ENCODE measurements around the gene IQCM.
"Not testable (repeated sequence)": the region's sequence is repeated elsewhere in the genome, so short reads cannot be mapped to it uniquely, and the experiment has no call there.

The IQCM gene

DNA sequence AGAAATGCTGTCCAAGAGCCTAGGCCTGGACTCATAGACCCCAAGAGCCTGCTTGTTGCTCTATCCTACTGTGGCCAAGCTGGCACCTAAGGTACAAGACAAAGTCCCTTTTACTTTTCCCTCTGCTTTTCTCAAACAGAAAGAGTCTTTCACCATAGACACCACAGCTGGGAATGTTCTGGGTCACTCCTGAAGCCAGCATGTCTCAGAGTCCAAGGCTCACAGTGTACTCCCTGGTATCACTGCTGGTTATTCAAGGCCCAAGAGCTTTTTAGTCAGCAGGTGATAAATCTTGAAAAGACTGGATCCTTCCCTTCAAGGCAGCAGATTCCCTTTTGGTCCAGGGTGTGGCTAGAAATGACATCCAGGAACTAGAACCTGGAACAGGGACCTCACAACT is 328.8 kb downstream of the IQCM start:
- no peak for DNase-seq

- DNase-seq: not testable (repeated sequence)
These were observed 347.0 kb downstream of the IQCM start for GRCh38 chr4:149468669-149469068.

- no peak for DNase-seq
These were observed 349.2 kb downstream of the IQCM start for GRCh38 chr4:149466446-149466845.

- no peak for DNase-seq
These were observed 349.7 kb downstream of the IQCM start for GRCh38 chr4:149465955-149466354.

- no peak for DNase-seq
These were observed 372.1 kb downstream of the IQCM start for GRCh38 chr4:149443537-149443936.

DNA sequence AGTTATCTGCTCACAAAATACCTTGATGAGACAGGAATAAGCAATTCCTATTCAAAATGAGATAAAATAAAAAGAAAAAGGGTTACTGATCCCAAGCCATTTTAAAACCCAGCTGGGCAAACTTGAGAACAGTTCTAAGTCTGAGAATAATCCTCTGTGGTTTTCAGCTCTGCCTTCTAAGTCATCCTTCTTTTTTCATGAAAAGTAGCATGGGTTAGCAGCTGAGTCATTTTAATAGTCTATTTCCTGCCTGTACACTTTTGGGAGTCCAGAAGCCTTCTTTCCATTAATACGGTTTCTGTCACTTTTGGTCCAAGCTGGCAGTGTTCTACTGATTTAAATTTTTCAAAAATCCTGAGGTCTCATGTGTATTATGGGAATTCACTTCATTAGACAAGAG is 374.3 kb downstream of the IQCM start:
- DNase-seq: no peak

GRCh38 chr4:149426461-149426860 is 389.2 kb downstream of the IQCM start:
- no peak for DNase-seq

GRCh38 chr4:149409555-149409962 is 406.1 kb downstream of the IQCM start:
- peak in 22 of 58 donors; percentile 0 to 36 (median 6) for DNase-seq

DNA sequence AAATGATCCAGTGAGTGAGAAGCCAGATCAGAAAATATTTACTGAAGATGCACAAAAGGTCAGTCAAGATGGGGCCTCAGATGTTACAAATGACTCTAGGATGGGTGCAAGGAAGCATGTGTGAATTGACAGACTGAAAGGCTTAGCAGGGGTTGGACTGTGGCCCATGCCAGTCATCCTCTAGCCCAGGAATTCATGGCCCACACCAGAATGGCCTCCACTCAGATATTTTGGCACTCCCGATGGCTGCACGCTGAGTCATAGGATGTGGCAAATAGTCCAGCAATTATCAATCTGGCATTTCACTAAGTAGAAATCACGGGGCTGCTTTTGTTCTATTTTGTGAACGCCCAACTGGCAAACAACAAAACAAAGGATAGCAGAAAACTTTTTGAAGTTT is 406.5 kb downstream of the IQCM start:
- DNase-seq: peak in 24 of 58 donors; percentile 0 to 70 (median 10)

DNA sequence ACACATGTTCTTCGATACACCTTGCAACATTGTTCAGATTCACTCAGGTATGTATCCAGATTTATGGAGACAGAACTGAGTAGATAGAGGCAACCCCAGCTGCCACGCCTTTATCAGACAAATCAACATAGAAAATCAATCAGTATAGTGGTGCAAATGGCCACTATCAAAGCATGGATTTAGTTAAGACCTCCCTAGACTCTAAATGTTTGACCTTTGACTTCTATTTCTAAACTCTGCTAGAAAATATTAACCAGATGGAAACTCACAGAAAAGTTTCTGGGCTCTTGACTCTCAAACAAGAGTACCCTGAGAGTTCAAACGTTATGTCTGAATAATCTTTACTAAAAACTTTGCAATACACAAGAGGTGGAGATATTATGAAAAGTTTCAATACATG is 411.5 kb downstream of the IQCM start:
- DNase-seq: no peak

DNA sequence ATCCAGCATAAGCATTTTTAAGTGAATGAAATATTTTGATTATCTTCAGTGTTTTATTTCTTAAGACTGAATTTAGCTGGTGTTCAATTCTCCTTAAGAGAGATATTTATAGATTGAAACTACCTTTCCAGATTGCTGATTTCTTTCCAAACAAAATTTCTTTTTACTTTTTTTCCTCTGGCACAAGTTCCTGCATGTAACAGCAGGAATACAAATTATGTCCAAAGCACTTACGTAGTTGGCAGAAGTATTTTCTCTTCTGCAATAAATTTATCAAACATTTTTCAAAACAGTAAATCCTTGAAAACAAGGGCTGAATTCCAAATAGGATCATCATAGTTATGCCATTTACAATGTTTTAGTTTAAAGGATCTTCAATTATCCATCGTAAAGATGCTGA is 412.6 kb downstream of the IQCM start:
- DNase-seq: no peak

DNA sequence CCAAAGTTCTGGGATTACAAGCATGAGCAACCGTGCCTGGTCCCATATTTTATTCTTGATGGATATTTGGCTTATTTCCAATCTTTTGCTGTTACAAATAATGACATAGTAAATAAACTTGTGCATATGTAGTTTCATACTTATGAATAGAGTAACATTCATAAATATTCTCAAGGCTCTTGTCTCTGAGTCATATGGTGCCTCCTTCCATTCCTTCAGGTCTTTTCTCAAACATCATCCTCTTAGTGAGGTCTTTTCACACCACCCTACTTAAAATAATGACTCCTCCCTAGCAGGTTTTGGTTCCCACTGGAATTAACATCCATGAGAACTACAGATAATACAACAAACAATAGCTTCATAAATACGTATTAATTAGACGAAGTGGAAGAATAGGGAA is 416.6 kb downstream of the IQCM start:
- no peak for DNase-seq

- peak in 4 of 58 donors; percentile 1 to 16 (median 7) for DNase-seq
These were observed 444.7 kb downstream of the IQCM start for GRCh38 chr4:149370785-149371420.

DNA sequence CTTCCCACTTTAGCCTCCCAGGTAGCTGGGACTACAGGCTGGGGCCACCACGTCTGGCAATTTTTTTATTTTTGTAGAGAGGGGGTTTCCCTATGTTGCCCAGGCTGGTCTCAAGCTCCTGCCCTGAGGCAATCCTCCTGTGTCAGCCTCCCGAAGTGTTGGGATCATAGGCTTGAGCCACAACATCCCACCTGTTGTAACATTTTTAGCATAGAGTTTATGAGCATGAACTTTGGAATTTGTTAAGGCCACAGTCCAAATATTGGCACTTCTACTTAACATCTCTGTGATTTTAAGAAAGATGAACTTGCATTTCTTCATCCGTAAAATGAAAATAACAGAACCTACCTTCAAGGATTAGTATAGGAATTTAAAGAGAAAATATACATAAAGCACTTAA is 445.6 kb downstream of the IQCM start:
- no peak for DNase-seq

DNA sequence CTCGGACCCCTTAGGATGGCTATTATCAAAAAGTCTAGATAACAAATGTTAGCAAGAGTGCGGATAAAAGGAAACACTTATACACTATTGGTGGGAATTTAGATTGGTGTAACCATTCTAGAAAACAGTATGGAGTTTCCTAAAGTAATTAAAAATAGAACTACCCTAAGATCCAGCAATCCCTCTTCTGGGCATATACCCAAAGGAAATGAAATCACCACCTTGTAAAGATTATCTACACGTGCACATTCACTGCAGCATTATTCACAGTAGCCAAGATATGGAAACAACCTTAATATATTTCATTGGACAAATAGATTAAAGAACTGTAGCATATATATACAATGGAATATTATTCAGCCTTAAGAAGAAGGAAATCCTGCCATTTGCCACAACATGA is 462.4 kb downstream of the IQCM start:
- no peak for DNase-seq

- DNase-seq: no peak
These were observed 466.1 kb downstream of the IQCM start for GRCh38 chr4:149349541-149349940.

DNA sequence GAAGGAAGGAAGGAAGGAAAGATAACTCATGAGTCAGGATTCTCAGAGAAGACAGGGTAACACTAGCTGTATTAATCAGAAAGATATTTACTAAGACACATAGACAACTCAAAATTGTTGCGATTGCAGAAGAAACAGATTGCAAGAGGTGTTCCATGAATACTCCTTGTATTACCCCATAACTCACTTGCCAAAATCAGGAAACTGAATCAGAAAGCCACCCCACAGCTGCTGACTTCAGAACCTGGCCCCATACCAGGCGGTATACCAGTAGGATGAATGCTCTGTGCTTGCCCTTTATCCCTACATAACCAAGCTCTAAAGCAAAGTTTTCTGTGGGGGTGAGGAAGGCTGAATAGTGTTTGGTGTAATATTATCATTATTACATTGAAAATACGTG is 468.5 kb downstream of the IQCM start:
- no peak for DNase-seq

DNA sequence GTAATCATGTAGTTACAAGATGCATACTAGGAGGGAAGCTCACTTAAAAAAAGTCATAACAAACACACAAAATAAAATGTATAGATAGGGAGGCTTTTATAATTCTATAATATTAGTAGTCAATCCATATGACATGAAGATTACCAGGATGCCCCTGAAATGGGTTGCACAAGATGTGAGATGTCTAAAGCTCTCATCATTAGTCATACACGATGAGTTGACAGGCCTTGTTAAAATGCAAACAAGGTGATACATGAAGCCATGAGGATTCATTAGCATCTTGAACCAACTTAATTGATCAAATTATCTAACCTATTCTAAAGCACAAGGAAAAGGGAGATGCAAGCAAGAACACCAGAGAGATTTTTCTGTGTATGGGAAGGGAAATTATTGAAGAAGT is 470.2 kb downstream of the IQCM start:
- DNase-seq: no peak

GRCh38 chr4:149344436-149344835 is 471.2 kb downstream of the IQCM start:
- DNase-seq: no peak

GRCh38 chr4:149343614-149344013 is 472.0 kb downstream of the IQCM start:
- DNase-seq: no peak

DNA sequence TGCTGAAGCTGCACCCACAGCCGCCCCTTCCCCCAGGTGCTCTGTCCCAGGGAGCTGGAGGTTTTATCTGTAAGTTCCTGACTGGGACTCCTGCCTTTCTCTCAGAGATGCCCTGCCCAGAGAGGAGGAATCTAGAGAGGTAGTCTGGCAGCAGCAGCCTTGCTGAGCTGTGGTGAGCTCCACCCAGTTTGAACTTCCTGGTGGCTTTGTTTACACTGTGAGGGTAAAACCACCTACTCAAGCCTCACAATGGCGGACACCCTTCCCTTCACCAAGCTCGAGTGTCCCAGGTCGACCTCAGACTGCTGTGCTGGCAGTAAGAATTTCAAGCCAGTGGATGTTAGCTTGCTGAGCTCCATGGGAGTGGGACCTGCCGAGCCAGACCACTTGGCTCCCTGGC is 474.5 kb downstream of the IQCM start:
- DNase-seq: not testable (repeated sequence)

DNA sequence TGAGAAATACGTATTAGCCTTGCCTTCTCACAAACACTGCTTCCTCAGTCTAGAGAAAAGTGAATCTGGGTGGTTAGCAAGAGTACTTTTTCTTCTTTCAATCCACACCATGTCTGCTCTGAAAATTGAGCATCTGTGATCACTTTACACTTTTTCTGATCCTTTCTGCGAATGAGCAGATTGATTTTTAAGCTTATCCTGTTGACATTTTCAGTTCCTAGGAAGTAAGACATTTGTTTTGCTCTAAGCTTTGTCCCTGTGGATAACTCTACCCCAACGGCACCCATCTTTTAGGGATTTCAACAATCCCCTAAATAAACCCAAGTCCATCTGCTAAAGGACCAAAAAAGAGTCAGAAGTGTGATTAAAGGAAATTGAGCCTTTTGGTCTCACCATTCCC is 487.5 kb downstream of the IQCM start:
- no peak for DNase-seq

DNA sequence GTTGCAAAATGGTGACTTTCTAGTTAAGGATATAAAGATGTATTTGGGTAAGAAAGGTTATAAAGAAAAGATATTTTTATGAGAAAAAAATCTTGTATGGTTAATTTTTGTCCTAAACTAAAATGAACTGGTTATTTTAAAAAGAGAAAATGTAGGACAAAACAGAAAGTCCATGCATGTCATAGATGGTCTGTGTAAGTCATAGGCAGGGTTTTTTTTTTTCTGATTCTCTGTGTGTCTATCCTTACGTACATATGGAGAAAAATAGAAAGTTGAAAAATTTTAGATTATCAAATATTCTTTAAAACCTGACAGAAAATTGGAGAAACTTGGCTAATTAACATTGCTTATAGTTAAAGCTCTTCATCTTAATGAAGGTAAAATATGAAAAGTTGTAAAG is 493.4 kb downstream of the IQCM start:
- no peak for DNase-seq

DNA sequence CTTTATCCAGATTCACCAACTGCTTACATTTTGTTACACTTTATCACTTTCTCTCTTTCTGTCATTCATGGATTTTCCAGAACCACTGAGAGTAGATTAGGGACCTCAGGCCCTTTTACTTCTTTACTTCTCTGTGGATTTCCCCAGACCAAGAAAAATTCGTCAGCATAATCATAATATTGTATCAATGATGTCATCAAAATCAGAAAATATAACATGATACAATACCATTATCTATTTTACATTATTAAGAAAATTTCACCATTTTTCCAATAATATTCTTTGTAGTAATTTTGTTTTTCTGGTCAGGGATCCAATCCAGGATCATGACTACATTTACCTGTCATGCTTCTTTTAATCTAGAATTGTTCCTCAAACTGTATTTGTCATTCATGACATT is 494.2 kb downstream of the IQCM start:
- no peak for DNase-seq

Measured in anterior cingulate cortex (tissue), 58 donors.